Posterior vena cava (tissue), 2 donors: ENCODE results near the gene TMEM215. TPM values are rescaled to one million over a fixed set of nuclear protein-coding genes. Genes with fewer than 3 reads are reported as not detected.

Experiments used
- DNase-seq: peaks from one replicate; pipeline ENCODE4 v3.0.0-alpha.2; 2020; ENCODE audit warnings: low spot score
- intact Hi-C, 2 donors: fragments of 100-400 bp; cut with DNase I; formaldehyde crosslinking; loops; one replicate each; pipeline versions ENCODE4 v1.14.1 to v1.14.2; 2022 to 2023
- total RNA-seq, 2 donors: library from RNA; stranded (reverse); fragmentation: NEBNext Ultra II Directional; extraction: Animal tissue kit (Norgen Biotek cat#: 25700); gene quantifications; one replicate each; pipeline ENCODE4 v1.2.1, GENCODE V29; 2021
- donor health status: DM: yes; HTN: yes; CAD: no.
- donor health status: DM: yes; HTN: yes; CAD: no.

Gene TMEM215
- total RNA-seq, 2 donors from 2014 or later = not detected

DNA sequence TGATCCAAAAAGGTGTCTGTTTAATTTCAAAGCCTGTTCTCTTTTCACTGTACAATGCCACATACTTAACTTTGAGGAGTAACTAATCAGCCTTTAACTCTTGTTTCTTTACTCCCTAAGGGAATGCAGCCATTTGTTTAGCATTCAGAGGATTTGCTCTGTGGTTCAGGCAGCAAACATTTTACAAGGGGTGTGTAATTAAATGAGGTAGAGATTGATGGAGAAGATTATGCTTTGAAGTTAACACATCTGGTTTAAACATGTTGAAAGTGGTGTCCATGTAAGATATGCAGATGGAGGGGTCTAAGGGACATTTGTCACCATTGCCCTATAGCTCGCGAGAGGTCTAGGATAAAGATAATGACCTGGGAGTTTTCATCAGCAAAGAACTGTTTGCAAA is 41.9 kb downstream of the TMEM215 start:
- intact Hi-C loops = loop anchor here in 1 of 2 donors (10.0 kb wide), 1 partner anchor 60 kb away; no protein-coding TSS in a partner anchor
- DNase-seq = no peak

DNA sequence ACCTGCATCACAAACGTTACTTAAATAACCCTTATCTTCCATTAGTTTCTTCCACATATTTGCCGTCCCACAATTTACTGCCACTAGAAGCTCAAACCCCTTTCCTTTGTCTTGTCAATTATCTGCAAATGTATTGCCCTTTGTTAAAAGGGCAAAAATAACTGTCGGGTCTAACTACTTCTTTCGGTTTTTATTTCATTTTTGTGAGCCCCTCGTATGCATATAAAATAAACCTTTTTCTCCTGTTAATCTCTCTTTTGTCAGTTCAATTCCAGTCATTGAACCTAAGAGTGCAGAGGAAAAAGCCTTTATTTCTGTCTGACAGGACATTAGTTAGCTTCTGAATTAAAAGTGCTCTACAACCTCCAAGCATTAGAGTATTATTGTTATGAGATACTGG is 45.5 kb downstream of the TMEM215 start:
- intact Hi-C loops = loop anchor here in 1 of 2 donors (10.0 kb wide), 1 partner anchor 56 kb away; no protein-coding TSS in a partner anchor

DNA sequence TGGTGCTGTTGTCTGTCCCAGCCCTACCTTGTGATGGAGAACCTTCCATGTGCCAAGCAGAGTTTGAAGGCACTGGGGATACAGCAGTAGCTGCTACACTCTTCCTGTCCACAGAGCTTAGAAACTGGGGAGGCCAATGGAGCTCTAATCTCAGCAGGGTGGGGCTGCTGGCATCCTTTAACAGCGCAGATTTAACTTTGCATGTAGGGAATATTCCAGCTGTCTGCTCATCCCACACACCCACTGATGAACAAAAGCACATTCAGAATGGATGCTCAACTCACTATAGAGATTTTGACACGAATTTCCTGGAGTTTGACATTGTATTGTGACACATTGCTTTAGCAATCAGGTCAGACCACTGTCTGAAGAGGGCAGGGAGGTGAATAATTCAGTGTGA is 49.0 kb downstream of the TMEM215 start:
- intact Hi-C loops = no loop called here
- no peak for DNase-seq

More for the DNA sequence above, 45.5 kb downstream of the TMEM215 start:
- no peak for DNase-seq

Other genes with a start within 250 kb of the TMEM215 start
- gene SMIM27, start 231.2 kb upstream of the TMEM215 start, total RNA-seq = 10 to 100 TPM in 1 of 2 donors, 1 to 10 TPM in 1; 9.6 to 10.7 TPM
- 10 to 100 TPM; 11.6 to 14.1 TPM for gene TOPORS, start 231.0 kb upstream of the TMEM215 start, total RNA-seq
- 10 to 100 TPM; 43.4 to 51.8 TPM for gene NDUFB6, start 210.4 kb upstream of the TMEM215 start, total RNA-seq
- gene TAF1L, start 147.9 kb upstream of the TMEM215 start, total RNA-seq = under 1 TPM in 1 of 2 donors, not detected in 1; 0.05 TPM
- gene APTX, start 218.1 kb downstream of the TMEM215 start, total RNA-seq = 10 to 100 TPM; 20.2 to 20.9 TPM
- 10 to 100 TPM; 71.8 to 83.1 TPM for gene DNAJA1, start 241.7 kb downstream of the TMEM215 start, total RNA-seq